ENCODE data around the gene AKT2. TPM values are rescaled to one million over a fixed set of nuclear protein-coding genes. Genes with fewer than 3 reads are reported as not detected.

The AKT2 gene
- total RNA-seq, 1 donor from 2014 or later = 119 TPM

DNA sequence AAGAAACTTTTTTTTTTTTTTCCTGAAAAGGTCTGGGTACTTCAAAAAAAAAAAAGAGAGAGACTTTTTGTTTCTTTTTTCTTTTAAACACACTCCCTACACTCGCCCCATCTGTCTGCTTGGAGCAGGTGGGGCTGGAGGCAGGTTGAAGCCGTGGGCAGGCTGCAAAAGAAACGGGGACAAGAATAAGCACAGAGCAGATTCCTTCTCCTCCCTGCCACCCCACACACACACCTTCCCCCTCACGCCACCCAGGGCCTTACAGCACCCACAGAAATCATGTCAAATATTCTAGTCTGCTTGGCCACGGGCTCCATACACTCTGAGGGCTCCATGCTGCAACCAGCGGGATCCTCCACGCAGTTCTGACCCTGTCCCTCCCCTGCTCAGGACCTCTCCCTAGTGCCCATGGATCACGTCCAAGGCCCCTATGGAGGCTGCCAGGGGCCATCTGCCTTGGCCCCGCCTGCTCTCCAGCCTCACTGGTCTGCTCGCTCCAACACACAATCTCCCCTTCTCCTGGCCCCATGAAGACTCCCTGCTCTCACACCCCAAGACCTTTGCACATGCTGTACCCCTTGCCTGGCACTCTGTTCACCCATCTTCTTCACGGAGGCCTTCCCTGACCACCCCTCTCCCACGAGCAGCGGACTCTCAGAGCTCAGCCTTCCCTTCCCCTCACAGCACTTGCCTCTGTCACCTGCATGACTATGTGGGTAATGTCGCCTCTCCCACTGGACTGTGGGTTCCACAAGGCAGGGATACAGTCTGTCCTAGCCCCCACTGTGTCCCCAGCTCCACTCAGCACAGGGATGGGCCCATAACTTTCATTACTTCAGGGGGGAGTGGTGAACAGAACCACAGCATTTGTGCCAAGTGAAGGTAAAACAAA is 11.4 kb downstream of the AKT2 start:
- no peak for DNase-seq (ENCODE audit: low spot score)

DNA sequence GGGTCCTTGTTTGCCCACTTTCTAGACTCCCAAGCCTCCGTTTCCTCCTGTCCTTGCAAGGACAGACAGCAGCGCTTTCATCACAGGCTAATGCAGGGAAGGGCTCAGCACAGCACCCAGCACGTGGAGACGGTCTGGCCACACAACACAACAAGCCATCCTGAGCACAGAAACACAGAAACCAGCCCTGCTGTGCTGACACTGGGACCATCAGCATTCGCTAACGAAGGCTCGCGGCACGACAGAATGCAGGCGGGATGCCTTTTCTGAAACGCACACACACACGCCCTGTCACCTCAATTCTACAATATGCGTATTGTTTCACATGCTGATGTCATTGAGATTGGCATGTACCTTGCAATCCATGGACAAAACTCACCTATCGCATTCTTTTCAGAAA is 12.9 kb downstream of the AKT2 start:
- no peak for DNase-seq (ENCODE audit: low spot score)

GRCh38 chr19:40271706-40272105 is 13.4 kb downstream of the AKT2 start:
- no peak for DNase-seq (ENCODE audit: low spot score)

DNA sequence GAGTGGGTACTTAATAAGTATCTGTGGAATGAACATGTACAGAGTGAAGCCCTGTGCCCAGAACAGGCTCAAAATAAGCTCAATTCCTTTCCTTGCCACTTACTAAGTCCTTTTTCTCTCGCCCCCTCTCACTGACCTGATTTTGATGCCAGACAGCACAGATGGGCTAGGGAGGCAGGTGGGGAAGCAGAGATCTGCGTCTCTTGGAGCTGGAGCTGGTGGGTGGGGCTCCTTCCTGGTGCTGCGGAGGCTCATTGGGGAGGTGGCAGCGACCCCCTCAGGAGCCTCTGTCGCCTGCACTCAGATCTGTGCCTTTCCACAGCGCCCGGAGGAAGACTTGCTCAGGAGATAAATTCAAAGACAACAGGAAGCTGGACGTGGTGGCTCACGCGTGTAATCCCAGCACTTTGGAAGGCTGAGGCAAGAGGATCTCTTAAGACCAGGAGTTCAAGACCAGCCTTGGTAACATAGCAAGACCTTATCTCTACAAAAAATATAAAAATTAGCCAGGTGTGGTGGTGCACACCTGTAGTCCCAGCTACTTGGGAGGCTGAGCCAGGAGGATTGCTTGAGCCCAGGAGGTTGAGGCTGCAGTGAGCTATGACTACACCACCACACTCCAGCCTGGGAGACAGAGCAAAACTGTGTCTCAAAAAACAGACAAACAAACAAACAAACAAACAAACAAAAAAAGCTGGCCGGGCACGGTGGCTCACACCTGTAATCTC is 14.6 kb downstream of the AKT2 start:
- DNase-seq (ENCODE audit: low spot score) = no peak

- no peak for DNase-seq (ENCODE audit: low spot score)
Measured at GRCh38 chr19:40269216-40269940, 15.8 kb downstream of the AKT2 start.

DNA sequence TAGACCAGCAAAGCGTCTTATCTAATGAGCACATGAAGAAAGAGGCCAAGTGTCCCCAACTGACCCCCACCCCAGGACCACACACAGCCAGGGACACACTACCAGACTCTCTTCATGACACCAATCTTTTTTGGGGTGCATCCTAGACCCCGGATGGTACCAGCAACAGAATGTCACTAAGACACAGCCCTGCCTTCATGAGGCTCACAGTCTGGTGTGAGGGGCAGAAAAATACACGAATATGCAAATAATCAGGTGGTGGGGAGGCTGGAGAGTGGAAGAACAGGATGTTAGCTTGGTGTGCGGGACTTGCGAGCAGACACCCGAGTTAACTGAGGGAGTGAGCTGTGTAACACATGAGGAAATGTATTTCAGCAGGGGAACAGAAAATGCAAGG is 17.5 kb downstream of the AKT2 start:
- no peak for DNase-seq (ENCODE audit: low spot score)

- DNase-seq (ENCODE audit: low spot score) = no peak
Measured at GRCh38 chr19:40266912-40267600, 18.1 kb downstream of the AKT2 start.

DNA sequence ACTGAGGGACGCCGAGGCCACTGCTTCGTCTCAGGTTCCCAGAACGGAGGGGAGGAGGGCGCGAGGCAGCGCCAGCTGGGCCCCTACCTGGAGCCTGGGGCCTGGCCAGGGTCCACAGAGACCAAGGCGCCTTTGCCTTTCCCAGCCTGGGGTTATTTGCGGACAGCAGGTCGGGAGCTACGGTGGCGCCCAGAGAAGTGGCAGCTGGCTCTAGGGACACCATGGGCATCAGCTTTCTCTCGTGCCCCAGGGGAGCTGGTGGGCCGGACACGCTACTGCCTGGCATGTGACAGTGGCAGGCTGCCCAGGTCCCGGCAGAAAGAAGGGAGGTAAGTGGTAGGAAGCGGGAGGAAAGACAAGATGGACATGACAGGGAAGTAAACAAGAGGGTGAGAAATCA is 19.0 kb downstream of the AKT2 start:
- DNase-seq (ENCODE audit: low spot score) = no peak

DNA sequence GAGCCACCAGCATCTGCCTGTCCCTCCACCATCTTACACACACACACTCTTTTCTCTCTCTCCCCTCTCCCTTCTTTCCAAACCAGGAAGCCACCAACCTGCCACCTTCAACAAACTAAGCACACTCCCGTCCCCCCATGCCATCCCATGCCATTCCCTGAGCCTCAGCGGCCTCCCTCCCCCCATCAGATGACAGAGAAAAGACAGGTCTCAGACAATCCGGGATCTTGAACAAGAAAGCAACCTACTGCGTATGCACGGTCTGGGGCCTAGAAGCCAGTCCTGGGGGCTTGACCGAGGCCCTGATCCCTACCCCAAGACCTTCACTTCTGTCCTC is 19.4 kb downstream of the AKT2 start:
- DNase-seq (ENCODE audit: low spot score) = no peak

- DNase-seq (ENCODE audit: low spot score) = no peak
Measured at GRCh38 chr19:40265055-40265762, 19.9 kb downstream of the AKT2 start.

GRCh38 chr19:40264314-40265054 is 20.7 kb downstream of the AKT2 start:
- DNase-seq (ENCODE audit: low spot score) = no peak

DNA sequence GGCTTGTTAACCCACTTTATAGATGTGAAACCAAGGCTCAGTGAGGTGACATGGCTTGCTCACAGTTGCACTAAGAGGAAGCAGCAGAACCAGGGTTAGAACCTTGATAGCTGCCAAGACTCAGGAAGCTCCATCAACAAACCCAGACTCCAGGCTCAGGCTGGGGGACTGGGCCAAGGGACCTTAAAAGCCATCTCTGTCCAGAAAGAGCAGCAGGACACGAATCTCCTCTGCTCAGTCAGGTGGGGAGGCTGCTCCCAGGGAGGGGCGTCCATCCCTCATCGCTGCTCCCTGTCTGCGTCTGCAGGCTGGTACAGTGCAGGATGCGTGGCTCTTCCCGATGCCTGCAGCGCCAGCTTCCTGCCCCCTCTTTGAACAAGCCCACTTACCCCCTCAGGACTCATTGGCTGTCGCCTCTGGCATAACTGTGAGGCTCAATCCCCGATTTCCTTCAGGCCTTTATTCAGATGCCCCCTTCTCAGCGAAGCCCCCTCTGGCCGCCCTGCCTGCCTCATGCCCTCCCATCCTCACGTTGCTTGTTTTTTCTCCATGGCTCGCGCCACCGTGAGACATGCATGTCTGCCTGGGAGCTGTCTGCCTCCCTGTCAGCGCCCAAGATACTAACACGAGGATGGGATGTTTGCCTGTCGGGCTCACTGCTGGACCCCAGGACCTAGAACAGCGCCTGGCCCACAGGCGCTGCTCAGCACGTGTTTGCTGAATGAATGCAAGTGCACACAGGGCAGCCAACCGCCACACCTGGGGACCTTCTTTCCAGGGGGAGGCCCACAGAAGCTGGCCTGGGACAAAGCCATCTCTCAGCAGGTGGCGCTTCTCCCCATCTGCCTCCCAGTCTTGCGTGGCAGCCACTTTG is 21.5 kb downstream of the AKT2 start:
- DNase-seq (ENCODE audit: low spot score) = no peak

- DNase-seq (ENCODE audit: low spot score) = no peak
Measured at GRCh38 chr19:40262422-40262821, 22.7 kb downstream of the AKT2 start.

GRCh38 chr19:40261631-40262030 is 23.5 kb downstream of the AKT2 start:
- no peak for DNase-seq (ENCODE audit: low spot score)

- no peak for DNase-seq (ENCODE audit: low spot score)
Measured at GRCh38 chr19:40257096-40257517, 28.0 kb downstream of the AKT2 start.

DNA sequence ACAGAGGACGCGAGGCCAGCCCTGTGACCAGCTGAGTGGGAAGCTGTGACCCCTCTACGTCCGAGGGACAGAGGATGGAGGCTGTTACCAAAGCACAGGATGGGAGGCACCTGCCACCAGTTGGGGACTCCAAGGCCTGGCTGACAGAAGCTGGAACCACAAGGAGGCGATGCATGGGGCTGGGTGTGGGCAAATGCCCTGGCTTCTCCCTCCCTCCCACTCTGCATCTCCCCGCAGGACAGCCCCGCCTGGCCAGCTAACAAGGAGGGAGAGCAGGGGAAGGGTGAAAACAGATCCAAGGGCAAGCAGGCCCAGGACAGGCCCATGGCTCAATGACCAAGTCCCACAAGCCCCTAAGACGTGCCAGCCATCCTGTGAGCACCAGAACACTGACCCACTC is 28.6 kb downstream of the AKT2 start:
- no peak for DNase-seq (ENCODE audit: low spot score)

DNA sequence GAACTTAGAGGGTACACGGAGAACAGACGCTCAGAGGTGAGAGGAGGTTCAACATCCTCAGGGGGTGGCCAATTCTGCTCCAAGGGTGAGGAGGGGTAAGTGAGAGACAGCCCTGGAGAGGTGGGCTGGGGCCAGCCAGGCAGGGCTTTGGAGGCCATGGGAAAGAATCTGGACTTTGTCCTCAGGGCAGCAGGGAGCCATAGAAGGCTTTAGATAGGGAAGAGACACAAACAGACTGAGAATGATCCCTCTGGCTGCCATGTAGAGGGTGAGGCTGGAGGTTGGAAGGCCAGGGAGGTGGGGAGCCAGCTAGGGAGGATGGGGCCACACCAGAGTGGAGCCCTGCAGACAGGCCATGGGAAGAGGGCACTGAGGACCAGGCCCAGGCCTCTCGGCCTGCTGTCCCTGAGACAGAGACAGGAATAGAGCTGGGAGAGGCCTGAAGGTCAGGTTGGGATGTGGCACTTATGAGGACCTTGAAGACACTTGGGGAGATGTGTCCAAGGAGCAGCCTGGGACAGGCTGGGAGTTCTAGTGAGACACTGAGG is 29.5 kb downstream of the AKT2 start:
- DNase-seq (ENCODE audit: low spot score) = no peak

DNA sequence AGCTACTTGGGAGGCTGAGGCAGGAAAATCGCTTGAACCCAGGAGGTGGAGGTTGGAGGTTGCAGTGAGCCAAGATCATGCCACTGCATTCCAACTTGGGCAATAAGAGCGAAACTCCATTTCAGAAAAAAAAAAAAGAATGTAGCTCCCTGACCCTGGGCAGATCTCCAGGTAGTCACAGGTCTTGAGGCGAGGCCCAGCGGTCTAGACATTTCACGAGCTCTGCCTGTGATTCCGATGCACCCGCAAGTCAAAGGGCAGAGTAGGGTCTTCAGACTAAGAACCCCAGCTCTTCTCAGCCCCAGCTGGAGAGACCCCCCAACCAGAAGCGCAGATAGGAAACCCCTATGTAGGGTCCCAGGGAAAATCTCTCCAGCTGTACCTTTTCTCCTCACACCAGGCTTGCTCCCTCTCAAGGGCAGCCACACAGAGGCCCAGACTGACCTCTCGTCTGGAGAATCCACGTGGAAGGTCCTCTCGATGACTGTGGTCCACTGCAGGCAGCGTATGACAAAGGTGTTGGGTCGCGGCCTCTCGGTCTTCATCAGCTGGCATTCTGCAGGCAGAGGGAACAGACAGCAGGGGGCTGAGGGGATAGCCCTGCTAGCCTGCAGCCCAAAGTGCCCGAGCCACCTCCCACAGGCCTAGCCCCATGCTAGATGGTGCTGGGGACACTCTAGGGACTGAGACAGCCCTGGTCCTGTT is 30.3 kb downstream of the AKT2 start:
- no peak for DNase-seq (ENCODE audit: low spot score)

All from mucosa of gallbladder (tissue), 1 donor.